CD4-positive, CD25-positive, alpha-beta regulatory T cell (primary cell): Measurements from ENCODE around the gene EXOSC1. TPM values are rescaled to one million over a fixed set of nuclear protein-coding genes. Genes with fewer than 3 reads are reported as not detected.
"Not testable (repeated sequence)": the region's sequence is repeated elsewhere in the genome, so short reads cannot be mapped to it uniquely, and the experiment has no call there.

Source experiments
- ATAC-seq, 2 donors: fragments of 150-1000 bp; cut with Tn5 transposase; one replicate each; pipeline ENCODE4 v1.10.0; 2021; ENCODE audit warnings: low read depth in 2 of 2, moderate number of reproducible peaks in 2 of 2, moderate library complexity in 1 of 2
- DNase-seq, 3 donors: peaks; one replicate each; pipeline versions ENCODE4 v3.0.0 to v3.0.0-alpha.2; 2012 to 2022; ENCODE audit warnings: mixed read lengths in 1 of 3
- H3K27ac ChIP-seq: one replicate; pipeline ENCODE4 v1.7.0; 2013; ENCODE audit warnings: mild to moderate bottlenecking, low read length; ENCODE audit not compliant: insufficient read depth, poor library complexity, severe bottlenecking
- H3K27me3 ChIP-seq: one replicate; pipeline ENCODE4 v1.7.0; 2013; ENCODE audit warnings: low read length; ENCODE audit not compliant: control insufficient read depth, insufficient read depth
- H3K36me3 ChIP-seq: one replicate; pipeline ENCODE4 v1.7.0; 2013; ENCODE audit warnings: mild to moderate bottlenecking, low read length, moderate library complexity; ENCODE audit not compliant: control insufficient read depth, insufficient read depth
- H3K4me1 ChIP-seq: 2 replicates; pipeline ENCODE4 v1.7.0; 2013; ENCODE audit warnings: mild to moderate bottlenecking, low read length; ENCODE audit not compliant: insufficient read depth, control insufficient read depth, poor library complexity, severe bottlenecking
- H3K4me3 ChIP-seq: one replicate; pipeline ENCODE4 v1.7.0; 2013; ENCODE audit warnings: low read depth, mild to moderate bottlenecking, low read length, moderate library complexity
- H3K9me3 ChIP-seq, 2 experiments: 1 replicate in 1 of 2; 2 replicates in 1 of 2; pipeline ENCODE4 v1.7.0; 2013; ENCODE audit warnings: low read length in 2 of 2, mild to moderate bottlenecking in 1 of 2, moderate library complexity in 1 of 2; ENCODE audit not compliant: control insufficient read depth in 2 of 2
- H3K27ac Mint-ChIP-seq, 3 donors: one replicate each; pipeline ENCODE4 v1.8.0; 2020 to 2022; ENCODE audit warnings: mild to moderate bottlenecking in 3 of 3, mixed read lengths in 3 of 3, moderate library complexity in 2 of 3
- H3K27me3 Mint-ChIP-seq: one replicate; pipeline ENCODE4 v1.8.0; 2022; ENCODE audit warnings: mild to moderate bottlenecking, mixed read lengths
- H3K36me3 Mint-ChIP-seq: one replicate; pipeline ENCODE4 v1.8.0; 2020; ENCODE audit warnings: mixed read lengths
- H3K4me1 Mint-ChIP-seq, 4 donors: one replicate each; pipeline ENCODE4 v1.8.0; 2020 to 2022; ENCODE audit warnings: mixed read lengths in 4 of 4, mild to moderate bottlenecking in 1 of 4
- H3K4me3 Mint-ChIP-seq, 4 donors: one replicate each; pipeline ENCODE4 v1.8.0; 2020 to 2022; ENCODE audit warnings: mild to moderate bottlenecking in 4 of 4, mixed read lengths in 4 of 4, moderate library complexity in 3 of 4
- H3K9me3 Mint-ChIP-seq, 7 donors: one replicate each; pipeline ENCODE4 v1.8.0; 2020 to 2022; ENCODE audit warnings: mixed read lengths in 7 of 7, mild to moderate bottlenecking in 3 of 7, moderate library complexity in 2 of 7
- polyA plus RNA-seq, 4 donors: library from polyadenylated mRNA; unstranded; fragments of 300-500 nt; fragmentation: Illumina TruSeq; gene quantifications; one replicate each; pipeline ENCODE4 v1.2.3, GENCODE V29; 2021
- total RNA-seq: library from RNA; stranded (reverse); gene quantifications from one replicate; pipeline ENCODE4 v1.2.3, GENCODE V29; 2022

The EXOSC1 gene
- total and polyA plus RNA-seq, 5 donors from 2014 or later = 42.2 to 105 (median 99.2) TPM

DNA sequence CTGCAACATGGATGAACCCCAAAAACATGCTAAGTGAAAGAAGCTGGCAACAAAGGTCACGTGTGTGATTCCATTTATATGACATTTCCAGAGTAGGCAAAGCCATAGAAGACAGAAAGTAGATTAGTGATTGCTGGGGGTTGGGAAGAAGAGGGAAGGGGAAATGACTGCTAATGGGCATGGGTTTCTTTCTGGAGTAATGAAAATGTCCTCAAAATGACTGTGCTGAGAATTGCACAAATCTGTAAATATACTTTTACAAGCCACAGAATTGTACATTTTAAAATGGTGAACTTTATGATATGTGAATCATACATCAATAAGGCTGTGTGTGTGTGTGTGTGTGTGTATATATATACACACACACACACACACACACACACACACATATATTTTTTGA is 36.6 kb upstream of the EXOSC1 start:
- Histone ChIP-seq H3K27me3 (no peaks in the 10 kb centered on the region), H3K9me3 (no peaks in the 10 kb centered on the region), H3K27ac (no peak overlapping the region), H3K4me1 (no peaks in the 10 kb centered on the region), H3K36me3 (peaks cover 60% of the 10 kb centered on the region), H3K4me3 (no peak overlapping the region)
- Mint-ChIP-seq H3K36me3 (peaks cover 23% of the 10 kb centered on the region), H3K27ac (no peak overlapping the region), H3K4me1 (peaks cover 4 to 18% (median 8%) of the 10 kb centered on the region in 4 donors), H3K27me3 (no peaks in the 10 kb centered on the region), H3K4me3 (no peak overlapping the region), H3K9me3 (no peaks in the 10 kb centered on the region)
- ATAC-seq (no peak), DNase-seq (no peak)

DNA sequence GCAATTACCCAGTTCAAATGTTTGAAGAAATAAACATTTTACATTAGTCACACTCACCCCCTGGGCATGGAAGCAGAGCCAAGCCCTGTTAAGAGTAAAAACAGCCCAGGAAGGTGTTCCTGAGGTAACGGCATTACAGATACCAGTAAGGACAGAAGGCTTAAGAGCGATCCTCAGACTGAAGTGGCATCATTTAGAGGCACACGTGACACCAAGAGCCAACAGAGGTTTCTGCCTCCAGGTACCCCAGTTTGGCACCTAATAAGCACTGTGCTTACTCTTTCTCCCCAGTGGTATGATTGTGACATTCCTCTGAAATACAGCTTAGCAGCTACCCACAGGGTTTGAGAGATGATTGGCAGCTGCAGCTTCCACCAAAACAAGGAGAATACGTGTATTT is 35.3 kb upstream of the EXOSC1 start:
- ATAC-seq (no peak), DNase-seq (no peak)
- no peak overlapping the region for H3K4me3 ChIP-seq
- H3K36me3 Mint-ChIP-seq = peaks cover 35% of the 10 kb centered on the region
- H3K9me3 Mint-ChIP-seq = no peaks in the 10 kb centered on the region
- peak overlapping the region in 1 of 3 donors; percentile 43 for H3K27ac Mint-ChIP-seq
- no peak overlapping the region for H3K27ac ChIP-seq
- H3K36me3 ChIP-seq = peaks cover 73% of the 10 kb centered on the region
- no peaks in the 10 kb centered on the region for H3K27me3 ChIP-seq
- H3K4me3 Mint-ChIP-seq = no peak overlapping the region
- no peaks in the 10 kb centered on the region for H3K27me3 Mint-ChIP-seq
- no peaks in the 10 kb centered on the region for H3K9me3 ChIP-seq
- H3K4me1 ChIP-seq = no peaks in the 10 kb centered on the region
- H3K4me1 Mint-ChIP-seq = peaks cover 0 to 15% (median 3%) of the 10 kb centered on the region in 4 donors

DNA sequence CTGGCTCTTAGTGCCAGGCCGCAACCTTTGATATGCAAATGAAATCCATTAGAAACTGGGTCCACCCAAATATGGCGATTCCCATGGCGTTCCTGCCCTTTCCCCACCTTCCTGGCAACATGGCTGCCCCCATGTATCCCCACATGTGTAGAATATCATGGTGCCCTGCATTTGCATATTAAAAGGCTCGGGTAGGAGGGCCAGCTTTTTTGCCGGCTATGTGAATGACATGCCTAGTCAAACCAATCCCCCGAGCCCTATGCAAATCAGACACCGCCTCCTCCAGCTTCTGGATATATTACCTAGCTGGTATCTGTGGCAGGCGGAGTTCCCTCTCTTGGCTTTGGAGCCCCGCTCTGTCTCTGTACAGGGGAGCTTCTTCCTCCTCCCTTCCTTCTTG is 34.1 kb upstream of the EXOSC1 start:
- Histone ChIP-seq H3K9me3 (no peaks in the 10 kb centered on the region), H3K4me3 (no peak overlapping the region), H3K4me1 (no peaks in the 10 kb centered on the region), H3K27me3 (no peaks in the 10 kb centered on the region), H3K27ac (no peak overlapping the region), H3K36me3 (peaks cover 81% of the 10 kb centered on the region)
- Mint-ChIP-seq H3K4me1 (peaks cover 0 to 9% (median 0%) of the 10 kb centered on the region in 4 donors), H3K36me3 (peaks cover 40% of the 10 kb centered on the region), H3K4me3 (no peak overlapping the region), H3K27me3 (no peaks in the 10 kb centered on the region), H3K27ac (no peak overlapping the region), H3K9me3 (peaks cover 0 to 1% (median 0%) of the 10 kb centered on the region in 7 donors)
- ATAC-seq (no peak), DNase-seq (no peak)

DNA sequence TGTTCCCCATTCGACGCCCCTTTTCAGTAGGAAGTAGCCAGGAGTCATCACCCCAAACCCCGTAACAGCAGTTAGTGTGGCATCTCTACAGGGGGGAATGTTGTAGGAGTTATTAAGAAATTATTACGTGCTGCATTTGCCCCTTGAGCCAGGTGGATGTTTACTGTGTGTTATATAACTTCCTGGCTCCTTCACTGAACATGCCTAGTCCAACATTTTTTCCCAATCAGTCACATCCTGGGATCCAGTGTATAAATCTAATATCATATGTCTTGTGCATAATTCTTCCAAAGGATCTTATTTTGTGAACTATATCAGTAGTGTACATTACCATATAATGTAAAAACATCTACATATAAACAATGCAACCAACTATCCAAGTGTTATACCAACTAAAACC is 33.6 kb upstream of the EXOSC1 start:
- not testable (repeated sequence) for H3K27ac ChIP-seq, DNase-seq, H3K4me1 ChIP-seq, ATAC-seq, H3K4me3 Mint-ChIP-seq, H3K27me3 Mint-ChIP-seq, H3K9me3 ChIP-seq, H3K27me3 ChIP-seq, H3K4me1 Mint-ChIP-seq, H3K9me3 Mint-ChIP-seq, H3K4me3 ChIP-seq
- H3K27ac Mint-ChIP-seq = peak overlapping the region in 1 of 3 donors; percentile 60
- H3K36me3 ChIP-seq = peaks cover 84% of the 10 kb centered on the region
- H3K36me3 Mint-ChIP-seq = peaks cover 44% of the 10 kb centered on the region

DNA sequence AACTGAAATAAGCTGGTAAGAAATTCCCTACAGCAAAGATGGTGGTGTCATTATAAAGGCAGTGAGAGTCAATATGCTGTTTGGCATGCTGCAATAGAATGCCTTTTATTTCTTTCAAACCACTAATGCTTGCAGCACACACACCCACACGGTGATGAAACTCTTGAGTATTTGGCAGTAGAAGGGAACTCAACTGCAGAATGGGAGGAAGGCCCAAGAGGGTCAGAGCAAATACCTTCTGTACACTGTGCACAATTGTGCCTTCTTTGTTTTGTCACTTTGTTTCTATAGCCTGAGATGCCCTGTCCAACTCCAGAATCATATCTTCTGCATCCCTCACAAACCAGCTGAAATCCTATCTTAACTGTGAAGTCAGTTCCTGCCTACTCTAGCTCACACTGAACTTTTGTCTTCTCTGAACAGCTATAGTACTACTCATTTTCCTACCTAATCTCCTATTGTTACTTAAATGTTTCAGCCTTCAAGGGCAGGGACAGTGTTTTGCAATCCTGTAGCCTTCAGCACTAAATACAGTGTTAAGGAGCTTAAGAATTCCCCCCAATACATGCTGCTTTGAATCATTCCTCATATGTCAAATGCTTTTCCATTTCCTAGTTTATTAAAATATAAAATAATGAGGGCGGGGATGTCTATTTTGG is 30.3 kb upstream of the EXOSC1 start:
- Mint-ChIP-seq H3K27me3 (no peaks in the 10 kb centered on the region), H3K27ac (no peak overlapping the region), H3K9me3 (peaks cover 0 to 2% (median 0%) of the 10 kb centered on the region in 7 donors), H3K4me1 (peaks cover 0 to 6% (median 0%) of the 10 kb centered on the region in 4 donors), H3K4me3 (no peak overlapping the region), H3K36me3 (peaks cover 58% of the 10 kb centered on the region)
- ATAC-seq (no peak), DNase-seq (no peak)
- Histone ChIP-seq H3K27ac (no peak overlapping the region), H3K36me3 (peaks cover 84% of the 10 kb centered on the region), H3K9me3 (no peaks in the 10 kb centered on the region), H3K4me1 (no peaks in the 10 kb centered on the region), H3K27me3 (no peaks in the 10 kb centered on the region), H3K4me3 (no peak overlapping the region)

DNA sequence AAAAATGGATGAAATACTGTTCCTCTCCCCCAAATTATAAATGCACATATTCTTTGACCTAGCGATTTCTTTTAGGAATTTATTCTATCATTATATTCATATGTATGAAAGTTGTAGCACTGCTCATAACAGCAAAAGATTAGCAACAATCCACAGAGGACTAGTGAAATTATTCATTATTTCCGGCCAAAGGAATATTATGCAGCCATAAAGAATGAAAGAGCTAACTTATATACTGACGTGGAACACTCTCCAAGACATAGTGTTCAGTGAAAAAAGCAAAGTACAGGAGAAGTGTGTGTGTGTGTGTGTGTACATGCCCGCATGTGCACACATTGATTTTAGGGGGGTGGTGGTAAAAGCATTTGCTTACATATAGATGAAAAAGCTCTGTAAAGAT is 29.1 kb upstream of the EXOSC1 start:
- DNase-seq = no peak
- Histone ChIP-seq H3K4me3 (no peak overlapping the region), H3K9me3 (no peaks in the 10 kb centered on the region), H3K36me3 (peaks cover 83% of the 10 kb centered on the region), H3K27me3 (no peaks in the 10 kb centered on the region), H3K4me1 (no peaks in the 10 kb centered on the region), H3K27ac (no peak overlapping the region)
- no peak overlapping the region for H3K4me3 Mint-ChIP-seq
- no peaks in the 10 kb centered on the region for H3K27me3 Mint-ChIP-seq
- H3K4me1 Mint-ChIP-seq = peaks cover 0 to 4% (median 0%) of the 10 kb centered on the region in 4 donors
- H3K36me3 Mint-ChIP-seq = peaks cover 50% of the 10 kb centered on the region
- no peak for ATAC-seq
- H3K27ac Mint-ChIP-seq = peak overlapping the region in 1 of 3 donors; percentile 14
- peaks cover 0 to 2% (median 0%) of the 10 kb centered on the region in 7 donors for H3K9me3 Mint-ChIP-seq

DNA sequence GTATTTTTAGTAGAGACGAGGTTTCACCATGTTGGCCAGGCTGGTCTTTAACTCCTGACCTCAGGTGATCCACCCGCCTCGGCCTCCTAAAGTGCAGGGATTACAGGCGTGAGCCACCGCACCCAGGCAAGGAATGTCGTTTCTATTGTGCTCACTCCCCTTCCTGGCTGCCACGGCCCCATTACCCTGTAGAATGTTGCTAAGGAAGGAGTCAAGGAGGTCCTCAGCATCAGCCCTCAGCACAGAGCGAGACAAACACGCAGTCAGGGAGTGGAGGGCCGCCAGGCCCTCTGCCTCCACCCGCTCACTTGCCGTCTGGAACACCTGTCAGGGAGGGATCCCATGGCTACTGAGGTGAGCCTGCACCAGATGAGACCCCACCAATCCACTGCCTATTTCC is 23.0 kb upstream of the EXOSC1 start:
- H3K36me3 ChIP-seq = peaks cover 79% of the 10 kb centered on the region
- Mint-ChIP-seq H3K27ac (peak overlapping the region in 2 of 3 donors; percentile 16 to 74), H3K36me3 (peaks cover 21% of the 10 kb centered on the region)
- not testable (repeated sequence) for H3K4me3 ChIP-seq, H3K4me1 Mint-ChIP-seq, H3K27ac ChIP-seq, H3K27me3 ChIP-seq, H3K9me3 Mint-ChIP-seq, H3K27me3 Mint-ChIP-seq, DNase-seq, ATAC-seq, H3K9me3 ChIP-seq, H3K4me3 Mint-ChIP-seq, H3K4me1 ChIP-seq

DNA sequence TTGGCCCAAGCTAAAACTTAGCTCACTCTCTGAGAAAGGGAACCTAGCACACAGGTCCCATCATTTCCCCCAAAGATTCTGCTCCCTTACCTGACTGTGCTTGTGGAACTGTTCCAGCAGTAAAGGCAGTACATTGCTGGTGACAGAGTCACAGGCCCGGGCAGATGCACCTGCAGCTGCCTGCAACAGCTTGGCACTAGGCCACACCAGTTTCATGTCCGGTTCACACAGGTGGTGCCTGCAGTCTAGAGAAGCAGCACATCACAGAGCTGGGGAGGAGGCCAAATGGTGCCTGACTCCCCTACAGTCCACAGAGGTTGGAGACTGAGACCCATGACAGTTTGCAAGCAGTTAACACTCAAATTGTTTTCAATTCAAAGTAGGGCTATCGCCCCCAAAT is 22.4 kb upstream of the EXOSC1 start:
- no peaks in the 10 kb centered on the region for H3K27me3 Mint-ChIP-seq
- peak overlapping the region in 1 of 3 donors; percentile 74 for H3K27ac Mint-ChIP-seq
- peaks cover 79% of the 10 kb centered on the region for H3K36me3 ChIP-seq
- no peaks in the 10 kb centered on the region for H3K4me1 ChIP-seq
- no peak overlapping the region for H3K27ac ChIP-seq
- H3K4me3 ChIP-seq = no peak overlapping the region
- H3K9me3 Mint-ChIP-seq = no peaks in the 10 kb centered on the region
- ATAC-seq = no peak
- no peak overlapping the region for H3K4me3 Mint-ChIP-seq
- H3K27me3 ChIP-seq = no peaks in the 10 kb centered on the region
- H3K4me1 Mint-ChIP-seq = peaks cover 0 to 4% (median 0%) of the 10 kb centered on the region in 4 donors
- H3K9me3 ChIP-seq = no peaks in the 10 kb centered on the region
- peaks cover 19% of the 10 kb centered on the region for H3K36me3 Mint-ChIP-seq
- DNase-seq = peak in 1 of 3 donors; percentile 43
